HuH-7 (cell line): ENCODE measurements around the gene DOK6.
"Not testable (repeated sequence)": the region's sequence is repeated elsewhere in the genome, so short reads cannot be mapped to it uniquely, and the experiment has no call there.

Source experiments
- DNase-seq: peaks from one replicate; pipeline ENCODE4 v3.0.0; 2011; ENCODE audit warnings: low spot score

Gene DOK6

GRCh38 chr18:69813559-69813958 lies 412.9 kb downstream of the DOK6 start:
- no peak for DNase-seq

- no peak for DNase-seq
These were observed 414.2 kb downstream of the DOK6 start for GRCh38 chr18:69814861-69815385.

DNA sequence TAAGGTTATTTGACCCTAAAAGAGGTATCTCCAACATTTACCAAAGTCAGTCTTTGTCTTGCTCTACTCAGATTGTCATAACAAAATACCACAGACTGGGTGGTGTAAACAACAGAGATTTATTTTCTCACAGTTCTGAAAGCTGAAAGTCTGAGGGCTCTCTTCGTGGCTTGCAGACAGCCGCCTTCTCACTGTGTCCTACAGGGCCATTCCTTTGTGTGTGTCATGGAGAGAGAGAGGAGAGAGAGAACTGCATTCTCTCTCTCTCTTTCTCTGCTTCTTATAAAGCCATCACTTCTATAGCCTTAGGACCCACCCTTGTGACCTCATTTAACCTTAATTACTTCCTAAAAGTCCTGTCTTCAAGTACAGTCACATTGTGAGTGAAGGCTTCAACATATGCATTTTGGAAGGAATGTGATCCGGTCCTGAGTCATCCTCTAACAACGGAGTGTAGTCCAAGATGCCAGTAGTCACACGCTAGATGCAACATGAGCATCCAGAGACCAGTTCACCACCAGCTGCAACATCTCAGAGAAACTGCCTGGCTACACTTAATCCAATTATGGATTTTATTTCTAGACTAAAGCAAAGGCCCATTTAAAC lies 416.8 kb downstream of the DOK6 start:
- no peak for DNase-seq

DNA sequence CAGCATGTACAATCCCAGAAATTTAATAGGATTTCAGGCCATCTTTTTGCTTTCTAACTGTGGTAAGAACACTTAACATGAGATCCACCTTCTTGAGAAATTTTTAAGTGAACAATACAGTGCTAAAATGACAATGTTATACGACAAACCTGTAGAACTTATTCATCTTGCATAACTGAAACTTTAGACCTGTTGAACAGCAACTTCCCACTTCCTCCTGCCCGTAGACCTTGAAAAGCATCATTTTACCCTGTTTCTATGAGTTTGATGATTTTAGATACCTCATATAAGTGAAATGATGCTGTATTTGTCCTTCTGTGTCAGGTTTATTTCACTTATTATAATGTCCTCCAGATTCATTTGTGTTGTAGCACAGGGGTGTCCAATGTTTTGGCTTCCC lies 418.8 kb downstream of the DOK6 start:
- DNase-seq = no peak

DNA sequence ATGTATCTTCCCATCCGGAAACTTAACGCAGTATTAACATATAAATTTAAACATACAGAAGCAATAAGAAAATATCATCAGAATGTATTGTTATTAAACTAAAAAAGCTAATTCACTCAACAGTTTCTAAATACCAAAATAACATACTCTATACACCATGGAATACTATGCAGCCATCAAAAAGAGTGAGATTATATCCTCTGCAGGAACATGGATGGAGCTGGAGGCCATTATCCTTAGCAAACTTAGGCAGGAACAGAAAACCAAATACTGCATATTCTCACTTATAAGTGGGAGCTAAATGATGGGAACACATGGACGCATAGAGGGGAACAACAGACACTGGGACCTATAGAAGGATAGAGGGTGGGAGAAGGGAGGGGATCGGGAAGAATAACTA lies 419.9 kb downstream of the DOK6 start:
- DNase-seq = no peak

- DNase-seq = no peak
These were observed 429.5 kb downstream of the DOK6 start for GRCh38 chr18:69830189-69830588.

- DNase-seq = not testable (repeated sequence)
These were observed 434.3 kb downstream of the DOK6 start for GRCh38 chr18:69834980-69835379.

GRCh38 chr18:69838003-69838402 lies 437.3 kb downstream of the DOK6 start:
- no peak for DNase-seq

DNA sequence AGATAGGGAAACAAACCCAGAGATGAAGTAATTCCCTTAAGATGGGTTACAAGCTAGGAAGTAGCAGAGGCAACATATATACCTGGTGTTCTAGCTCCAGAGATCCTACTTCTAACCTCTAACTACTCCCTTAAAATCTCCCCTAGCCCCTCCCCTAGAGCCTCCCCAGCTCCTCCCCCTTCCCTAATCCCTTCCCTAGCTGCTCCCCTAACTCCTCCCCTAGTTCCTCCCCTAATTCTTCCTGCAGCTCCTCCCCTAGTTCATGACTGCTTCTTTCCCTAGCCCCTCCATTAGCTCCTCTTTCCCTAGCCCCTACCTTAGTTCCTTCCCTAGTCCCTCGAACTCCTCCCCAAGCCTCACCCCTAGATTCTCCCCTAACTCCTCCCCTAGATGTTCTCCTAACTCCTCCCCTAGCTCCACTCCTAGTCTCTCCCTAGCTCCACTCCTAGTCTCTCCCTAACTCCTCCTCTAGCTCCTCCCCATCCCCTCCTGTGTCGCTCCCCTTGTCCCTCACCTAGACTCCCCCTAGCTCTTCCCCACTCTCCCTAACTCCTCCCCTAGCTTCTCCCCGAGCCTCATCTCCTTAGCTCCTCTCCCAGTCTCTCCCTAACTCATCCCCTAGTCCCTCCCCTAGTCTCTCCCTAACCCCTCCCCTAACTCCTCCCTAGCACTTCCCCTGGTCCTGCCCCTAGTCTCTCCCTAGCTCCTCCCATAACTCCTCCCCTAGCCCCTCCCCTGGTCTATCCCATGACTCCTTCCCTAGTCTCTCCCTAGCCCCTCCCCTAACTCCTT lies 438.1 kb downstream of the DOK6 start:
- no peak for DNase-seq

DNA sequence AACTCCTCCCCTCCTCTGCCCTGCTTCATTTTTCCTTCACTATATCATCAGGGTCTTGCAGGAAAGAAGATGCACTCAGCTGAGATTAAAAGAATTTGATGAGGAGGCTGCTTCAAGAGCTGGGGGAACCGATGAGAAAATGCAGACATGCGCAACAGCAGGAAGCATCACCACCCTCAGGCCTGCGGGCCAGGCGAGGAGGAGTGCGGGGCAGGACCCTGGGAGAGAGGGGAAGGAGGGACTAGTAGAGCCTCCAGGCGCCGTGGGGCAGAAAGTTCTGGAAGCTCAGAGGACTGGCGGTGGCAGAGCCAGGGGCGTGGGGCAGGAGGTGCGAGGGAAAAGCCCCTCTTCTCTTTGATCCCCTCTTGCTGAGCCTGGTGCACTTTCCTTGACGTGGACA lies 438.8 kb downstream of the DOK6 start:
- DNase-seq = no peak

DNA sequence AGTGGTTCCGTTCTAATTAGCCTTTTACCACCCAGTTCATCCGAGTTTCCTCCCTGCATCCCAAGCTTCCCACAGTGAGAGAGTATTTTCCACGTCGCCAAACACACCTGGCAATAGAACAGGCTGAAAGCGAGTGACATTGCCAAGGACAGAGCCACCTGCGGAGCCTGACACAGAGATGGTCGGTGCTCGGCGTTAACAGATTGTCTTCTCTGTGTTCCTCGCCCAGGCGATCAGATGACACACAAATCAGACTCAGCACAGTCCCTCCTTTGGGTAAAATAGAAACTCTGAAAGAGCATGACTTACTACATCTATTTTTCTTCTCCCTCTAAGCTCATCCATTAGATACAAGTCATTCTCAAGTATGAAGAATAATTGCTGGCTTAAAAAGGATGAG lies 439.3 kb downstream of the DOK6 start:
- no peak for DNase-seq

DNA sequence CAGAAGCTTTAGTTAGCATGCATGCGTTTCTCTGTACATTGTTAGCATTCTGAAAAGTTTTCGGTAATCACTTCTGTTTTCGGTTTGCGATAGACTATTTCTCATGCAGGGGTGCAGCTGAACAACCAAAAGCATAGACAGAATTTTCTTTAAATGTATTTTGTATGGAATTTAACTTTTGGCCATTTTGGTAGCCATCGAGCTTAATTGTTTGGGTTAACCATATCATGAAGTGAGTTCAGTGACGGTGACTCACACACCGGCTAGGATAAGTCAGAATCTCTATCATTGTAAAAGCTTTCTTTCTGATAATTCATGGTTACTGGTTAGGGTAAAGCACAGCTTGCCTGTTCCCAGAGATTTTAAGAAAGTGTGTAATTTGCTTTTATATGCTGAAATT lies 439.8 kb downstream of the DOK6 start:
- no peak for DNase-seq

DNA sequence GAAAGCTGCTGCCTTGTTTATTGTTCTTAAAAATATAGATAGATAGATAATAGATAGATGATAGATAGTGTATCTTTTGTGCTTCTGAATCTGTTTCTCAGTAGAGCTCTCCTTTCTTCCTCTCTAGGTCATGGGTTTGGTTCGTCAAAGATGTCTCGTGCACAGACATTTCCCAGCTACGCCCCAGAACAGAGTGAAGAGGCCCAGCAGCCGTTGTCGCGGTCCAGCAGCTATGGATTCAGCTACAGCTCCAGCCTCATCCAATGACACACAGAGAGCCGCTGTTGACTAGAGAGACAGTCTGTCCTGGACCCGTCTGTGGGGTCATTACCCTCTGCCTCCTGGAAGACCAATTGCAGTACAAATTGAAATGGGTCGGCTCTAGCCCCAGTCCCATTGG lies 440.4 kb downstream of the DOK6 start:
- no peak for DNase-seq

DNA sequence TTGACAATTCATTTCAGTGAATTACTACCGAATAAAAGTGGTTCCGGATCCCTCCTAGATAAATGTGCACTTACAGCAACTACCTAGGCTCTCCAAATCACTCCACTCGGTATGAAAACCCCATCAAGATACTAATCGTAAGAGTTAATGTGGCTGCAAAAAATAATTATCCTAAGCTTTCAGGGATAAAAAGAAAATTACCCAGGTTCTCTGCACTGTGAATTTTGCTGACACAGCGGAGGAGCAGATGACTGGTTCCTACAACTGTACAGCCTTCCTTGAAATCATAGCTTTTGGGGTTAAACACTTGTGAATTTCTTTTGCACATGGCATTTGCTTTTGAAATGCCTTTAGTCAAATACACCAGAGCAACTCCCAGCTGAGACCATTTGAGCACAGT lies 442.3 kb downstream of the DOK6 start:
- DNase-seq = no peak

DNA sequence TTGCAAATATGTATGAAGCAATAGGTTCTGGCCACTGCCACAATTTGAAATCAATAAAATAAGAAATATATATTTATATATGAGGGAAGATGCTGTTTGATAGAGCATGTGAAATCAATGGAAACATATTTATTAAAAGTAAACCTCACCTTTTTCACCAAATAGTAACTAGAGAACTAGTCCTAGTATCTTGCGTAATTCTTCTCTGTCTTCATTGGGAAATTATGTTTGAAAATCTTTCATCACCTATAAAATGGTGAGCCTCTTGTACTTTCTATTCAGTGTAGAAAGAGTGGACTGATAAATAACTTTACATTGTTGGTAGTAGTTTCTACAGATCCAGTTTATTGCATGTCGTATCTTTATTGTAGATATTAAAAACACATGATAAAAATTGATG lies 444.0 kb downstream of the DOK6 start:
- no peak for DNase-seq

- DNase-seq = no peak
These were observed 445.2 kb downstream of the DOK6 start for GRCh38 chr18:69845593-69846506.

- no peak for DNase-seq
These were observed 452.4 kb downstream of the DOK6 start for GRCh38 chr18:69853051-69853450.

DNA sequence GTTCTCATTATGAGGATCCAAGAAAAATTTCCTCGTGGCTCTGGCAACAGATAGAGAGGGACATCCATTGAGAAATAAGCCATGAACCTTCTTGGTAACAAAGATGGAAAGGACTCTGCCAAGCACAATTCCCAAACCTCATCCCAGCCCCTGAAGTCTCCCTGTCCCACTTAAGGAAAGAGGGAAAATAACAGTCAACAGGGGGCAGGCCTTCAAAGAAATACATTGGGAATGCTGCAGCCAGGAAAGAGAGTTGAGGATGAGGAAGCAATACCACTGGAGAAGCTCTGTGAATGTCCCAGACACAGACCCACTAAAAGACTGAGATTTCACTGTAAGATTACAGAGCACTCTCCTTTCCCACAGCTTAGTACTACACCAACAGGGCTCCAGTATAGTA lies 453.8 kb downstream of the DOK6 start:
- DNase-seq = no peak

GRCh38 chr18:69858897-69859296 lies 458.2 kb downstream of the DOK6 start:
- peak; percentile 3 for DNase-seq

DNA sequence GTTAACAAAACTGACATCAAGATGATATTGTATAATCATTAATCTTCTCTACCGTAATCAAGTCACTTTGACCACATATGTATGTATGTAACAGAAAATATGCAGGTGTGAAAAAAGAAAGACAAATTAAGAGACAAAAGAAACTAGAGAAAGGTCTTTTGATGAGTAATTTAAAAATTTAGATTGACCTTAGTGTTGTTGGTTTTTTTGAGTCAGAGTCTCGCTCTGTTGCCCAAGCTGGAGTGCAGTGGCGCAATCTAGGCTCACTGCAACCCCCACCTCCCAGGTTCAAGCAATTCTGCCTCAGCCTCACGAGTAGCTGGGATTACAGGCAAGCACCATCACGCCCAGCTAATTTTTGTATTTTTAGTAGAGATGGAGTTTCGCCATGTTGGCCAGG lies 464.1 kb downstream of the DOK6 start:
- not testable (repeated sequence) for DNase-seq

- no peak for DNase-seq
These were observed 465.1 kb downstream of the DOK6 start for GRCh38 chr18:69865776-69866175.

GRCh38 chr18:69866212-69866611 lies 465.5 kb downstream of the DOK6 start:
- no peak for DNase-seq

DNA sequence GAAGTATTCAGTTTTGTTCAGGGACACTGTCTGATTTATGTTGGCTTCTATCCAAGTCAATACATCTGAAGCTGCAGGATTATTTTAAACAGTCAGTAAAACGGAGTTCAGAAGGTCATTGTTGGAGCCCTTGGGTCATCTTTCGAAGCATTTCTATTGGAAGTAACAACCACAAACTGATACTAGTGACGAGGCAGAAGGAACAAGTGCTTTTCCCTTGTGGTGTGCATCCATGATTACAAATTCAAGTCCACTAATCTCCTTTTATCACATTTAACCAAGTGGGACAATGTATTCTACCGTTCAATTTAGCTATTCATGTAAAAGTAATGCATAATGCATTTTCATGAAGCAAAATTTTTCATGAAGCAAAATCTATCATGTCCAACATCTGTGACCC lies 470.0 kb downstream of the DOK6 start:
- DNase-seq = no peak
